GM19023 (cell line): ENCODE data around the gene CERS6.

Source experiments
- ATAC-seq: cut with Tn5 transposase; IDR thresholded peaks from one replicate; pipeline ENCODE4 v1.9.1; 2021; ENCODE audit warnings: mild to moderate bottlenecking, moderate library complexity; ENCODE audit not compliant: unreplicated experiment

CERS6 gene

GRCh38 chr2:168819050-168819715 lies 363.1 kb downstream of the CERS6 start:
- no peak for ATAC-seq

DNA sequence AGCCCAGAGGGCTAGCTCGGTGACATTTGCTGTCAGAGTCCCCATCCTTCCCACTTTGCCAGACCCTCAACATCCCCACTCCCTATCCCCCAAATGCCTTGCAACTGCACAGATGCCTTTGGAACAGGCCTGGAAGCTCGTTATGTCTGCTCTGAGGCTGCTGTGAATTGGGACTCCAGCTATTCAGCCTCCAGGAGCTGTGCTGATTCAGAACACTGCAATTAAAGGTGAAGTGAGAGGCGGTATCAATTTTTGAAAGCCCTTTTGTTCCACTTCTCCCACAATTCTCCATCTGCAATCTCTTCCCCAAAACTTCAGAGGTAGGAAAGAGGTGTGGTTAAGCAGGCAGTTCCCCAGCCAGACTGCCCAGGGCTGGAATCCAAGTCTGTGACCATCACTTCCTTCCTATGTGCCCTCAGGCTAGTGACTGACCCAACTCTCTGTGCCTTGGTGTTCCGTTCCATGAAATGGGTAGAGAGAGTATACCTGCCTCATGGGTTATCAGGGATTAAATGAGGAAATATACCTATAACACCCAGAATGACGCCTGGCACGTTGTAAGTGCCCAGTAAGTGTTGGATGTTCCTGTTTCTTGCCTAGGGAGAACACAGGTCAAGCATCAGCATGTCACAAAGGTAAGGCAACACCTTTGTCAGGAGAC lies 363.9 kb downstream of the CERS6 start:
- ATAC-seq = no peak

DNA sequence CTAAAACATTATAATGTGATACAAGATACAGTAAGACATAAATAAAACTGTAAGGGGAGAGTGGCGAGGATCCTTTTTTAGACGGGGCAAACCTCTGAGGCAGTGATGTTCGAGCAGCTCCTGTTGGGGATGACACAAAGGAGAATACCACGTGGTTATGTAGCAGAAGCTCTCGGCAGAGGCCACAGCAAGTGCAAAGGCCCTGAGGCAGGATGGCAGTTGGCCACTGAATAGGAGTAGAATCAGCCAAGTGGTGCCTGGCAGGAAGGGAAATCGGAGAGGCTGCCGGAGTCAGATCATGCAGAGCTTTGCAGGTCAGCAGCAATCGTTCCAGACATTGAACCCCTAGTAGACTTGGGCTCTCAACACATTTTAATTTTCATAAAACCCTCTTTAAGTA lies 365.5 kb downstream of the CERS6 start:
- no peak for ATAC-seq

DNA sequence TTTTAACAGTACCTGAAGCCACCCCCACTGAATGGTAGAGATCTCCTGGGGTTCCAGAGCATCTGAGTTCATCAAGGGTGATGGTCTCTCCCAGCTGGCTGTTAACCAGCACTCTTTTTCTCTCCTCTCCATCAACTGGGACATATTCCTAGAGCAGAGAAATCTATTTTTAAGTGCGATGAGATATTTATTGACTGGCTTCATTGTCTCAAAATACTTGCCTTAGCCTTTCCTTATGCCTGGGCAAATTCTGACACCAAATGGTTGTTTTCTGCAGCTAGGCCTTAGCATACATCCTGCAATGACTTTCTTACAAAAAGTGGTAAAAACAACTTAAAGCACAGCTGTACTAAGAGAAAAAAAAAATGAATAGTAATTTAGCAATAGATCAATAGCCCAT lies 365.9 kb downstream of the CERS6 start:
- no peak for ATAC-seq
